ENCODE results near the gene ZMYND10.

Gene ZMYND10

DNA sequence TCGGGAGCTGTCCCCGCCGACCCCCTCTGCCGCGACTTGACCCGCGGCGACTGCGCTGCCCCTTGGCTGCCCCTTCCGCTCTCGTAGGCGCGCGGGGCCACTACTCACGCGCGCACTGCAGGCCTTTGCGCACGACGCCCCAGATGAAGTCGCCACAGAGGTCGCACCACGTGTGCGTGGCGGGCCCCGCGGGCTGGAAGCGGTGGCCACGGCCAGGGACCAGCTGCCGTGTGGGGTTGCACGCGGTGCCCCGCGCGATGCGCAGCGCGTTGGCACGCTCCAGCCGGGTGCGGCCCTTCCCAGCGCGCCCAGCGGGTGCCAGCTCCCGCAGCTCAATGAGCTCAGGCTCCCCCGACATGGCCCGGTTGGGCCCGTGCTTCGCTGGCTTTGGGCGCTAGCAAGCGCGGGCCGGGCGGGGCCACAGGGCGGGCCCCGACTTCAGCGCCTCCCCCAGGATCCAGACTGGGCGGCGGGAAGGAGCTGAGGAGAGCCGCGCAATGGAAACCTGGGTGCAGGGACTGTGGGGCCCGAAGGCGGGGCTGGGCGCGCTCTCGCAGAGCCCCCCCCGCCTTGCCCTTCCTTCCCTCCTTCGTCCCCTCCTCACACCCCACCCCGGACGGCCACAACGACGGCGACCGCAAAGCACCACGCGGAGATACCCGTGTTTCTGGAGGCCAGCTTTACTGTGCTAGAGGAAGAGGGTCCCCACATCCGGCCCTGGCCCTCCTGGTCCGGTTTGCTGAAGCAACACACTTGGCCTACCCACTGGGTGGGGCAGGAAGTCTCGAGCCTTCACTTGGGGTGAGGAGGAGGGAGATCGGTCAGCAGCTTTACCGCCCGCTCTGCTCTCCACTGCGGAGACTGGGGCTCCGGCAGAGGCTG, 4.8 kb downstream of the ZMYND10 start, which contains the start of gene RASSF1:
TSS of gene RASSF1 (minus strand) at position 389 of the 882 bp plus-strand sequence. CDS start at position 358, 31 bp downstream.
- TF ChIP-seq, protein P1, sequence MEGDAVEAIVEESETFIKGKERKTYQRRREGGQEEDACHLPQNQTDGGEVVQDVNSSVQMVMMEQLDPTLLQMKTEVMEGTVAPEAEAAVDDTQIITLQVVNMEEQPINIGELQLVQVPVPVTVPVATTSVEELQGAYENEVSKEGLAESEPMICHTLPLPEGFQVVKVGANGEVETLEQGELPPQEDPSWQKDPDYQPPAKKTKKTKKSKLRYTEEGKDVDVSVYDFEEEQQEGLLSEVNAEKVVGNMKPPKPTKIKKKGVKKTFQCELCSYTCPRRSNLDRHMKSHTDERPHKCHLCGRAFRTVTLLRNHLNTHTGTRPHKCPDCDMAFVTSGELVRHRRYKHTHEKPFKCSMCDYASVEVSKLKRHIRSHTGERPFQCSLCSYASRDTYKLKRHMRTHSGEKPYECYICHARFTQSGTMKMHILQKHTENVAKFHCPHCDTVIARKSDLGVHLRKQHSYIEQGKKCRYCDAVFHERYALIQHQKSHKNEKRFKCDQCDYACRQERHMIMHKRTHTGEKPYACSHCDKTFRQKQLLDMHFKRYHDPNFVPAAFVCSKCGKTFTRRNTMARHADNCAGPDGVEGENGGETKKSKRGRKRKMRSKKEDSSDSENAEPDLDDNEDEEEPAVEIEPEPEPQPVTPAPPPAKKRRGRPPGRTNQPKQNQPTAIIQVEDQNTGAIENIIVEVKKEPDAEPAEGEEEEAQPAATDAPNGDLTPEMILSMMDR (IDR thresholded peaks at IDR 0.05; ENCODE audit: borderline replicate concordance, control extremely low read depth, extremely low read depth, insufficient read depth, missing control alignments), result no peak
- in situ Hi-C loops (cut with MboI; ENCODE audit: low sequenced_read_pairs, unreplicated experiment), result no loop called here
- peak; percentile 85 for DNase-seq (ENCODE audit: low spot score)

DNA sequence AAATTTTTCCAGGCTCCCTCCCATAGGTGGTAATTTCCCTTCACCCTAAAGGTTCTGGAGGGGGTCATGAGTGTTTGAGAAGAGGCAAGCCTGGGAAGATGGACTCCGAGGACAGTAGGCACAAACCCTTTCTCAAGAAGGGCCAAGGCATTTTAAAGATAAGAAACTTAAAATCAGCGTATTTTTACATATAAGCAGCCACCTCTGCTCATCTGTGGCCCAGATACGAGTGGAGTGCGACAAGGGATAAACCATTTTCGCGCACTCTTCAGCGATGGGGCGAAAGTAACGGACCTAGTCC, 5.4 kb downstream of the ZMYND10 start:
- TF ChIP-seq, protein P1 (IDR thresholded peaks at IDR 0.05; ENCODE audit: borderline replicate concordance, control extremely low read depth, extremely low read depth, insufficient read depth, missing control alignments), result no peak
- in situ Hi-C loops (cut with MboI; ENCODE audit: low sequenced_read_pairs, unreplicated experiment), result no loop called here
- DNase-seq (ENCODE audit: low spot score), result no peak

DNA sequence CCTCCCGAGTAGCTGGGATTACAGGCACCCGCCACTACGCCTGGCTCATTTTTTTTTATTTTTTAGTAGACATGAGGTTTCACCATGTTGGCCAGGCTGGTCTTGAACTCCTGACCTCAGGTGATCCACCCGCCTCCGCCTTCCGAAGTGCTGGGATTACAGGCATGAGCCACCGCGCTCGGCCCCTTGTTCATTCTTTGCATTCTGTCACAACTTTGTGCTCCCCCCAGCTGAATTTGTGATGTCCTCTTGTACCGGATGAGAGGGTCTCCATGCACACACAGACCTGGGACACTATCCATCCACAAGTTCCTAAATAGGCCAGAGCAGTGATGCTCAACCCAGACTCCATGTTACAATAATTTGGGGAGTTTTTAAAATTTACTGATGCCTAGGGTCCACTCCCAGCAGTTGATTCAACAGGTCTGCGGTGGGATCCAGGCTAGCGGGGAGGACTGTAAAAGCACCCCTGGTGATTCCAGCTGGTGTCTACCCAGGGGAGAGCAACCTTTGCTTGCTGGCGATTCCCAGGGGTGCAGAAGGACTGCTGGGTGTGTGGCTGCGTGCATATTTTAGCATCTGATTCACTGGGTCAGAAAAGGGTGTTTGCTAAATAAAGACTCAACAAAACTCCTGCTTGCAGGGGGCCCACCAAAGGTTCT, 5.9 kb downstream of the ZMYND10 start:
- TF ChIP-seq, protein P1 (IDR thresholded peaks at IDR 0.05; ENCODE audit: borderline replicate concordance, control extremely low read depth, extremely low read depth, insufficient read depth, missing control alignments), result no peak
- in situ Hi-C loops (cut with MboI; ENCODE audit: low sequenced_read_pairs, unreplicated experiment), result no loop called here
- DNase-seq (ENCODE audit: low spot score), result no peak

DNA sequence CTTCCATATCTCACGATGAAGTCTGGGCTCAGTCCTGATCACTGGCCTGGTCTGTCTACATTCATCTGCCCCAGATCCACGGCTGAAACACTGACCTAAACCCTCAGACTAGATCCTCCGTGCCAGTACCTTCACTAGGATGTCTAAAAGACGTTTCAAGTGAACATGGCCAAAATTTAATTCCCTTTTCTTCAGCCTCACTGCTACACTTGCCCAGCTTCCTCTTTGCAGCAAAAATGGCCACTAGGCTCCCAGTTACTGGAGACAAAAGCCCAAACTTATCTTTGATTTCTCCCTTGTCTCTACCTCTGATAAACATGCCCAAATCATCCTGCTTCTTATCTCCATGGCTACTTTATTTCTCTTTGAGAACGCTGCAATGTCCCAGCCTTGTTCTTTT, 6.6 kb downstream of the ZMYND10 start:
- in situ Hi-C loops (cut with MboI; ENCODE audit: low sequenced_read_pairs, unreplicated experiment), result no loop called here
- DNase-seq (ENCODE audit: low spot score), result no peak
- TF ChIP-seq, protein P1 (IDR thresholded peaks at IDR 0.05; ENCODE audit: borderline replicate concordance, control extremely low read depth, extremely low read depth, insufficient read depth, missing control alignments), result no peak

DNA sequence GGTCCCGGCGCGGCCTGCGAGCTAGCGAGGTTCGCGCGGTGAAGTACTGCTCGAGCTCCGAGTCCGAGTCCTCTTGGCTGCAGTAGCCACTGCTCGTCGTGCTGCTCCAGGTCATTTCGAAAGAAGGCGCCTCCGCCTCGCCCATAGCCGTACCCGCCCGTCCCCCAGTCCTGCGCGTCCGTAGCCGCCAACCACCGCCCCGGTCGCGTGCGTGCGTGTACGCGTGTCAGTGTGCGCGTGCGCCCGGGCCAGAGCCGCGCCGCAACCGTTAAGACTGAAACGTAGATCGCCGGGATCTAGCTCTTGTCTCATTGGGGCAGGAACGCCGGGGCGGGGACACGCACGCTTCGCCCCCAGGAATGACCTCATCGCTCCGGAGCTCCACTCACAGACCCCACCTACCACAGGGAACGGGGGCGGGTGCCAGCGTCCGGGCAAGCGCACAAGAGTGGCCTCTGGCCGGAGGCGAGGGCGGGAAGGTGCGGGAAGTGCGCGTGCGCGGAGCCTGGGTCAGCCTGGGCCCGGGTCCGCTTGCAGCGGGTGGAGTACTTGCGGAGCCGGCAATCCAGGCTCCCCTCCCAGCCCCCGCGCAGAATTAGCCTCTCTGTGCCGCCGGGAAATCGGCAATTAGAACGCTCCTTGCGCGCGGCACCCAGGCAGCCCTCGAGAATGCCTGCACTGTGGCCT, 8.2 kb downstream of the ZMYND10 start:
- TF ChIP-seq, protein P1 (IDR thresholded peaks at IDR 0.05; ENCODE audit: borderline replicate concordance, control extremely low read depth, extremely low read depth, insufficient read depth, missing control alignments), result no peak
- in situ Hi-C loops (cut with MboI; ENCODE audit: low sequenced_read_pairs, unreplicated experiment), result no loop called here
- peak; percentile 99 for DNase-seq (ENCODE audit: low spot score)

DNA sequence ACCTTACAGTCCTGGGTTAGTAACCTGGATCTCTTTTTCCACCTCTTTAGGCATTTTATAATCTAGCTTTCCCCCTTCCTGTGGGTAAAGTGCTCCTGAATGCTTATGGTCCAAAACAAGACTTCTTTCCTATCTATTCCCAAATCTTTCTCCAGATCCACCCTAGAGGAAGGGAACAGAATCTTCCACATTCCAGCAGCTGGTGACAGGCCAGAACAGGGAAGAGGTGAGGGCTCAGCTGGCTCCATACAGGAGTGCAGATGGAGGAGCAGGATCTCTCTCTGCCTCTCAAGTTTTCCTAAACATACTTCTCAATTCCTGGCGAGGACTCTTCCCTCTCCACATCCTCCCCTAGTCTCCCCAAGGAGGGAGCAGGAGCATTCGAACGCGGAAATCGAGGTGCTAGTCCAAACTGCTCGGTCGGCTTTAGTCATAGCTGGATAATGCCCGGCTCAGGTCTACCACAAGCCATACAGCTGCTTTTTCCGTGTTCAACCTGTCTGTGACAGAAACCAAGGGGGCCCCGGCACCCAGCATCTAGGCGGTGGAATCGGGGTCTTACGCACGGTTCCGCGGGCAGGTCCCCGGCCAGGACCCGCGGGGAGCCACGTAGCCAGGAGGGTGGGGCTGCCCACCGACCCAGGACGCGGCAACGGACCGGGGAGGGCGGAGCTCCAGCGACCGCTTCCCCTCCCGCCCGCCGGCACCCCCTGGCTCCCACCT, 8.9 kb downstream of the ZMYND10 start:
- in situ Hi-C loops (cut with MboI; ENCODE audit: low sequenced_read_pairs, unreplicated experiment), result no loop called here
- DNase-seq (ENCODE audit: low spot score), result no peak
- TF ChIP-seq, protein P1 (IDR thresholded peaks at IDR 0.05; ENCODE audit: borderline replicate concordance, control extremely low read depth, extremely low read depth, insufficient read depth, missing control alignments), result no peak
